ENCODE data around the gene DHX58. TPM values are rescaled to one million over a fixed set of nuclear protein-coding genes. Genes with fewer than 3 reads are reported as not detected.

DHX58 gene
- total RNA-seq, 2 experiments from 2014 or later, result 10.3 to 19.4 TPM

DNA sequence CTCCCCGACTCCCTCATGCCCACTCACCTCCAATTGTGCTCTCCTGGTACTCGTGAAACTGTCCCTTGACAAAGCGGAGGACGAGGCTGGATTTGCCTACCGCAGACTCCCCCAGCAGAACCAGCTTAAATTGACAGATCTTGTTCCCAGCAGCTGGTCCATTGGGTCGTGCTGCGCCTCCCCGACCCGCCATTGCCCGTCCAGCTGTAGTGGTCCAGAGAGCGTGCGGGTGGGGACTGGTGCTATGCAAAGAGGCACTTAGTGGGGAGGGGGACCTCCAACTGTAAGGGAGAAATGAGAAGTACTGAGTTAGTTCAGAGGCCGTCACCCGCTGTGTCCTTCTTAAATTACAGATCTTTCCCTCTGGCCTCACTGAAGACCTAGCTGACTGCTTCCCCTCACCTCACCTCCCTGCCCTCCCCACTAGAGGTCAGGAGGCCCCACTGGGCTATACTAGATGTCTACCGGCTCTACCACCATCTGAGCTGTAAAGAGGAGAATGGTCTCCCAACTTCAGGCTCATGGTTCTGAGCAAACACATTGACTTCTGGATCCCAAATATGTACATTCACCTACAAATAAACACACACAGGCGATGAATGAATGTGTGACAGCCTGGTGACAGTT, 17.9 kb upstream of the DHX58 start:
- Histone ChIP-seq H3K9me3 (ENCODE audit: low read length) (no peaks in the 10 kb centered on the region), H4K20me1 (ENCODE audit: insufficient read depth, low read length) (0 out of 2 replicates have a peak, but pooled peaks cover 5% of the 10 kb centered on the region), H3K4me1 (ENCODE audit: insufficient read depth, low read length, poor library complexity, severe bottlenecking) (peaks cover 49% of the 10 kb centered on the region), H3K4me3 (ENCODE audit: low read depth, low read length, poor library complexity, severe bottlenecking) (no peak overlapping the region), H3K36me3 (ENCODE audit: insufficient read depth, low read length) (peaks cover 71% of the 10 kb centered on the region), H3K79me2 (ENCODE audit: insufficient read depth, low read depth, low read length) (peaks cover 38% of the 10 kb centered on the region), H3K9me2 (ENCODE audit: insufficient read depth, low read length) (no peaks in the 10 kb centered on the region), H3K27ac (ENCODE audit: low read depth, low read length, poor library complexity, severe bottlenecking) (no peak overlapping the region), H2AFZ (ENCODE audit: low read length) (no peak overlapping the region), H3K4me2 (ENCODE audit: low read length) (no peak overlapping the region)
- CTCF ChIA-PET (ENCODE audit: unreplicated experiment), result interaction anchor here (1.1 to 2.3 kb wide), 2 partner anchors 10 to 266 kb away, joined by 3 to 12 read pairs; partner anchors contain the start of gene KAT2A
- DNase-seq (ENCODE audit: low spot score), result no peak
- TF ChIP-seq, protein P1, sequence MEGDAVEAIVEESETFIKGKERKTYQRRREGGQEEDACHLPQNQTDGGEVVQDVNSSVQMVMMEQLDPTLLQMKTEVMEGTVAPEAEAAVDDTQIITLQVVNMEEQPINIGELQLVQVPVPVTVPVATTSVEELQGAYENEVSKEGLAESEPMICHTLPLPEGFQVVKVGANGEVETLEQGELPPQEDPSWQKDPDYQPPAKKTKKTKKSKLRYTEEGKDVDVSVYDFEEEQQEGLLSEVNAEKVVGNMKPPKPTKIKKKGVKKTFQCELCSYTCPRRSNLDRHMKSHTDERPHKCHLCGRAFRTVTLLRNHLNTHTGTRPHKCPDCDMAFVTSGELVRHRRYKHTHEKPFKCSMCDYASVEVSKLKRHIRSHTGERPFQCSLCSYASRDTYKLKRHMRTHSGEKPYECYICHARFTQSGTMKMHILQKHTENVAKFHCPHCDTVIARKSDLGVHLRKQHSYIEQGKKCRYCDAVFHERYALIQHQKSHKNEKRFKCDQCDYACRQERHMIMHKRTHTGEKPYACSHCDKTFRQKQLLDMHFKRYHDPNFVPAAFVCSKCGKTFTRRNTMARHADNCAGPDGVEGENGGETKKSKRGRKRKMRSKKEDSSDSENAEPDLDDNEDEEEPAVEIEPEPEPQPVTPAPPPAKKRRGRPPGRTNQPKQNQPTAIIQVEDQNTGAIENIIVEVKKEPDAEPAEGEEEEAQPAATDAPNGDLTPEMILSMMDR (conservative IDR thresholded peaks at IDR 0.05; ENCODE audit: low read length), result peak; percentile 60
- no peak for TF ChIP-seq EZH2phosphoT487 (IDR thresholded peaks at IDR 0.05; ENCODE audit: borderline replicate concordance, low read depth, low read length)
- no TSS peak for BruUV-seq (replicated peaks)
- intact Hi-C loops (cut with micrococcal nuclease; ENCODE audit: unreplicated experiment), result loop anchor here (5.0 kb wide), 2 partner anchors 52 to 407 kb away; partner anchors contain the start of genes KCNH4 and NAGLU
- POLR2A ChIA-PET, result interaction anchor here (1.6 kb wide), 1 partner anchor 10 kb away, joined by 12 read pairs; the partner anchor contains the start of gene KAT2A

DNA sequence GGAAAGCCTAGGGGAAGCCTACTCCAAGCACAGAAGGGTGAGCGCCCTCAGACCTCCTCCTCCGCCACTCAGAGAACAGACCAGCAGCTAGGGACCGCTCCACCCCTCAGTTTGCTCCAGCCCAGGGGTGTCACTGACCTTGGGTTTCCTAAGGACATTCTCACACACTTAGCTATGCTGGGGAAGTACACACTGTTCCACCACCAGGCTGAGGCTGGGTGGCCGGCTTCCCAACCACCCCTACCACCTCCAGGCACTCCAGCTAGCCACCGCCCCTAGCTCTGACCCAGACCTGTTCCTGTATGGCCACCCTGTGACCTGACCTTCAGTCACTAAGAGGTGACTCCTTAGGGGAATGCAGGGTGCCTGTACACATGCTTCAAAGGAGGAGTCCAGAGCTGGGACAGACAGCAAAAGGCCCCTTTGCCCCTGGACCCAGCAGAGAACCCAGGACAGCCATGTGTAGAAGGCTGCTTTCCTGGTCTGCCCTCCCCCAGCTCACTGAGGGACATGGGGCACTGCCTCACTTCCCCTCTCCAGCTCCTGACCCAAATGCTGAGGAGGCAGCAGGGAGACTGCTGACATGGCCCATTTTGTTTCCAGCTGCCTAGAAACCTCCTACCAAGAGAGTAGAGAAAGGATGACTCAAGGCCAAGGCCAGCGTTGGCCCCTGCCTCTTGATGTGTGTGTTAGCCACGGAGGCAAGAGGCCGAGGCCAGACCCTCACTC, 16.8 kb upstream of the DHX58 start:
- intact Hi-C loops (cut with micrococcal nuclease; ENCODE audit: unreplicated experiment), result no loop called here
- TF ChIP-seq, protein P1 (conservative IDR thresholded peaks at IDR 0.05; ENCODE audit: low read length), result no peak
- no peak for TF ChIP-seq EZH2phosphoT487 (IDR thresholded peaks at IDR 0.05; ENCODE audit: borderline replicate concordance, low read depth, low read length)
- H3K27ac ChIP-seq (ENCODE audit: low read depth, low read length, poor library complexity, severe bottlenecking), result no peak overlapping the region
- H2AFZ ChIP-seq (ENCODE audit: low read length), result no peak overlapping the region
- no peak overlapping the region for H3K4me3 ChIP-seq (ENCODE audit: low read depth, low read length, poor library complexity, severe bottlenecking)
- H3K4me2 ChIP-seq (ENCODE audit: low read length), result no peak overlapping the region
- DNase-seq (ENCODE audit: low spot score), result no peak
- H4K20me1 ChIP-seq (ENCODE audit: insufficient read depth, low read length), result 0 out of 2 replicates have a peak, but pooled peaks cover 5% of the 10 kb centered on the region
- ChIA-PET CTCF (ENCODE audit: unreplicated experiment) (interaction anchor here (0.6 kb wide), 1 partner anchor 8 kb away, joined by 5 read pairs; the partner anchor contains the start of gene KAT2A), POLR2A (interaction anchor here (0.6 to 1.6 kb wide), 2 partner anchors 9 to 36 kb away, joined by 3 to 12 read pairs; partner anchors contain the start of gene KAT2A)
- BruUV-seq (replicated peaks), result no TSS peak
- H3K4me1 ChIP-seq (ENCODE audit: insufficient read depth, low read length, poor library complexity, severe bottlenecking), result peaks cover 38% of the 10 kb centered on the region
- no peaks in the 10 kb centered on the region for H3K9me3 ChIP-seq (ENCODE audit: low read length)
- H3K79me2 ChIP-seq (ENCODE audit: insufficient read depth, low read depth, low read length), result peaks cover 26% of the 10 kb centered on the region
- H3K9me2 ChIP-seq (ENCODE audit: insufficient read depth, low read length), result no peaks in the 10 kb centered on the region
- peaks cover 71% of the 10 kb centered on the region for H3K36me3 ChIP-seq (ENCODE audit: insufficient read depth, low read length)
